Osteocyte (in vitro differentiated cells): ENCODE results near the gene TFG. TPM values are rescaled to one million over a fixed set of nuclear protein-coding genes. Genes with fewer than 3 reads are reported as not detected.

Experiments
- DNase-seq: peaks from one replicate; pipeline ENCODE4 v3.0.0; 2021; ENCODE audit warnings: mixed read lengths; ENCODE audit not compliant: unreplicated experiment; ENCODE audit errors: extremely low spot score
- H3K27ac Mint-ChIP-seq: one replicate; pipeline ENCODE4 v1.8.0; 2021; ENCODE audit warnings: mild to moderate bottlenecking, mixed read lengths; ENCODE audit not compliant: unreplicated experiment
- H3K27me3 Mint-ChIP-seq: one replicate; pipeline ENCODE4 v1.8.0; 2021; ENCODE audit warnings: mixed read lengths; ENCODE audit not compliant: unreplicated experiment
- H3K36me3 Mint-ChIP-seq: one replicate; pipeline ENCODE4 v1.8.0; 2021; ENCODE audit warnings: mixed read lengths; ENCODE audit not compliant: unreplicated experiment
- H3K4me1 Mint-ChIP-seq: one replicate; pipeline ENCODE4 v1.8.0; 2021; ENCODE audit warnings: mixed read lengths; ENCODE audit not compliant: unreplicated experiment
- H3K4me3 Mint-ChIP-seq: one replicate; pipeline ENCODE4 v1.8.0; 2021; ENCODE audit warnings: mild to moderate bottlenecking, moderate library complexity, mixed read lengths; ENCODE audit not compliant: unreplicated experiment
- H3K9me3 Mint-ChIP-seq: one replicate; pipeline ENCODE4 v1.8.0; 2021; ENCODE audit warnings: mixed read lengths; ENCODE audit not compliant: unreplicated experiment
- total RNA-seq: library from RNA; stranded (reverse); gene quantifications from 2 replicates; pipeline ENCODE4 v1.2.1, GENCODE V29; 2021
- TF ChIP-seq, protein P1 (sequence below): fragments of 200-600 bp; sonication (generic); IDR thresholded peaks from 2 replicates; pipeline ENCODE4 v1.5.0; 2021; ENCODE audit warnings: antibody characterized with exemption, mild to moderate bottlenecking, moderate library complexity

Gene TFG
- total RNA-seq, 1 donor from 2014 or later, result 119 TPM

DNA sequence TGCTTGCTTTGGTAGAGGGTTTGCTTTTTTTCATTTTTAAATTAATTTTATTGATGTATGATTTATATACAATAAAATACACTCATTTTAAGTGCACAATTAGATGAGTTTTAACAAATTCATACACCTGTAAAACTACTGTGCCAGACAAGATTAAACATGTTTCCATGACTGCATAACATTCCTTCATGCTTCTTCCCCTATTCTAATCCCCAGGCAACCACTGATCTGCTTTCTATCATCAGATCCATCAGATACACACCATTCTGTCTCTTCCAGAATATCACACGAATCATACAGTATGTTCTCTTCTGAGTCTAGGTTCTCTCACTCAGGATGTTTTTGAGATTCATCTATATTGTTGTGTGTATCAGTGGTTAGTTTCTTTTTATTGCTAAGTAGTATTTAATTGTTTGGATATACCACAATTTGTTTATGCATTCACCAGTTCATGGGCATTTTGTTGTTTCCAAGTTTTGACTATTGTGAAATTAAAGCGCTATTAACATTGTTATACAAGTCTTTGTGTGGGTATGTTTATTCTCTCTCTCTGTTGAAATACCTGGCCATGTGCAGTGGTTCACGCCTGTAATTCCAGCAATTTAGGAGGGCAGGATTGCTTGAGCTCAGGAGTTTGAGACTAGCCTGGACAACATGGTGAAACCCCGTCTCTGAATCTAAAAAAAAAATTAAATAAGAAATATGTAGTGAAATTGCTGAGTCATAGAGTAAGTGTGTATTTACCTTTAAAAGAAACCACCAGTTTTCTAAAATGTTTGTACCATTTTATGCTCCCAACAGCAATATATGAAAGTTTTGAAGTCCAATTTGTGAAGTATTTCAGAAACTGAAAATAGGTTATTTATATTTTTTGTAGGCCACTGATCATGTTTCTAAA is 7.0 kb upstream of the TFG start:
- no peaks in the 10 kb centered on the region for H3K4me1 Mint-ChIP-seq
- H3K9me3 Mint-ChIP-seq, result no peaks in the 10 kb centered on the region
- H3K27me3 Mint-ChIP-seq, result peaks cover 63% of the 10 kb centered on the region
- DNase-seq, result no peak
- H3K27ac Mint-ChIP-seq, result no peak overlapping the region
- TF ChIP-seq, protein P1, sequence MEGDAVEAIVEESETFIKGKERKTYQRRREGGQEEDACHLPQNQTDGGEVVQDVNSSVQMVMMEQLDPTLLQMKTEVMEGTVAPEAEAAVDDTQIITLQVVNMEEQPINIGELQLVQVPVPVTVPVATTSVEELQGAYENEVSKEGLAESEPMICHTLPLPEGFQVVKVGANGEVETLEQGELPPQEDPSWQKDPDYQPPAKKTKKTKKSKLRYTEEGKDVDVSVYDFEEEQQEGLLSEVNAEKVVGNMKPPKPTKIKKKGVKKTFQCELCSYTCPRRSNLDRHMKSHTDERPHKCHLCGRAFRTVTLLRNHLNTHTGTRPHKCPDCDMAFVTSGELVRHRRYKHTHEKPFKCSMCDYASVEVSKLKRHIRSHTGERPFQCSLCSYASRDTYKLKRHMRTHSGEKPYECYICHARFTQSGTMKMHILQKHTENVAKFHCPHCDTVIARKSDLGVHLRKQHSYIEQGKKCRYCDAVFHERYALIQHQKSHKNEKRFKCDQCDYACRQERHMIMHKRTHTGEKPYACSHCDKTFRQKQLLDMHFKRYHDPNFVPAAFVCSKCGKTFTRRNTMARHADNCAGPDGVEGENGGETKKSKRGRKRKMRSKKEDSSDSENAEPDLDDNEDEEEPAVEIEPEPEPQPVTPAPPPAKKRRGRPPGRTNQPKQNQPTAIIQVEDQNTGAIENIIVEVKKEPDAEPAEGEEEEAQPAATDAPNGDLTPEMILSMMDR, result no peak
- no peak overlapping the region for H3K4me3 Mint-ChIP-seq
- H3K36me3 Mint-ChIP-seq, result no peaks in the 10 kb centered on the region

DNA sequence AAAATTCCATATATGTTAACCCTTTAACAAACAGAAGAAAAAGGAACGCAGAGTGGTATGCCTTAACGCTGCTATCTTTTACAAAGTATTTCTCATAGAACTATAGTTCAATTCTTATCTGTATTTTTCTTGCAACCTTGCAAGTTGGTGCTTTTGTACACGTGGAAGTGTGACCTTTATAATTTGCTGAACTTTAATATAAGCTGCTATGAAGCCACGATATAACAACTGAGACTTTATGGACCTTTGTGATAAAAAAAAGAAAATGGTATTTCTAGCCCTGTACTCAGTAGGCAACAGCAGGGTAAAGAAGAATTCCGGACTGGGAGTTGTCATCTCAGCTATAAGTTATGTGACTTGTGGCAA is 6.3 kb upstream of the TFG start:
- Mint-ChIP-seq H3K4me3 (no peak overlapping the region), H3K27me3 (peaks cover 57% of the 10 kb centered on the region), H3K27ac (no peak overlapping the region), H3K36me3 (no peaks in the 10 kb centered on the region), H3K9me3 (no peaks in the 10 kb centered on the region), H3K4me1 (no peaks in the 10 kb centered on the region)
- DNase-seq, result no peak
- TF ChIP-seq, protein P1, result no peak

DNA sequence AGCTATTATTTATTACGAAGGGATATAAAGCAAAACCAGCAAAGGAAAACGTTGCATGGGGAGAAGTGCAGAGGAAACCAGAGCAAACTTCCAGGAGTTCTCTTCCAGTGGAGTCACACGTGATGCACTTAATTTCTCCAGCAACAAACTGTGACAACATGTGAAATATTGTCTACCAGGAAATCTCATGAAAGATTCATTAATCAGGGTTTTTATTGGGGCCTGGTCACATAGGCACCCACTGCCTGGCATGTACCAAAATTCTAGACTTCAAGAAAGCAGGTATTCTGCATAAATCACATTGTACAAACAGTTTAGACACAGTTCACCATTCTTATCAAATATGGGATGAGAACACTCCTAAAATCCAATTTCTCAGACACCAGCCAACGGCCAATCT is 5.4 kb upstream of the TFG start:
- H3K27ac Mint-ChIP-seq, result no peak overlapping the region
- peaks cover 48% of the 10 kb centered on the region for H3K27me3 Mint-ChIP-seq
- TF ChIP-seq, protein P1, result no peak
- H3K4me3 Mint-ChIP-seq, result no peak overlapping the region
- DNase-seq, result no peak
- H3K9me3 Mint-ChIP-seq, result no peaks in the 10 kb centered on the region
- peaks cover 4% of the 10 kb centered on the region for H3K4me1 Mint-ChIP-seq
- peaks cover 2% of the 10 kb centered on the region for H3K36me3 Mint-ChIP-seq

DNA sequence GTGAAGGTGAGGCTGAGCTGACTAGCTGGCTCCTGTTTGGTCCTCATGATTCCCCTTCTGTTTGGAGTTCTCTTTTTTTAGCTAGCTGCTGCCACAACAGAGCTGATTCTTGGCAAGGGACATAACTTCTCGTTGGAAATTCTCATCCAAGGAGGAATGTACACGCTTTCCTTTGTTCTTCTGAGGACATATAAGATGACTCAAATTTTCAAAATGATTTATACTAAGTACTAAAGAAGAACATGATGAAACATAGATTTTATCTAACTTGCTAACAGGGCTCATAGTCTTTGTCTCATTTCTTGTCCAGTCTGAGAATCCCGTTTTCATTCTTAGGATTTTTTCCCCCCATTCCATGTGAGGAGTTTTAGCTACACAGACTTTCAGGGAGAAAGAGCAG is 2.9 kb upstream of the TFG start:
- Mint-ChIP-seq H3K4me1 (peaks cover 16% of the 10 kb centered on the region), H3K36me3 (peaks cover 5% of the 10 kb centered on the region), H3K4me3 (no peak overlapping the region), H3K27me3 (peaks cover 24% of the 10 kb centered on the region), H3K9me3 (no peaks in the 10 kb centered on the region), H3K27ac (no peak overlapping the region)
- DNase-seq, result no peak
- TF ChIP-seq, protein P1, result no peak

DNA sequence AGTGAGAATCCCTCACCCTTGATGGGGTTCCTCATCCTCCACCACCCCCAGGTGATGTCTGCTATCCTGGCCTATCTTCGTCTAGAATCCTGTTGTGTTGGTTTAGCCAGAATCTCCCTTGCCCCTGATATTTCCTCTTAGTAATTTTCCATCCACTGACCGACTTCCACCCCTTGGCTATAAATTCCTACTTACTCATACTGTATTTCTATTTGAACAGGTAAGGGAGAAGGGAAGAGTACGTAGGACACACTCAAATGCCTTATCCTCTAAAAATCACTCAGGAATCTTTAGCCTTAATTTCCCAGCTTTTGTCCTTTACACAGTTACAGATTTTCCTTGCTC is 678 bp upstream of the TFG start:
- DNase-seq, result no peak
- peak overlapping the region; percentile 89 for H3K27ac Mint-ChIP-seq
- TF ChIP-seq, protein P1, result no peak
- peaks cover 19% of the 10 kb centered on the region for H3K36me3 Mint-ChIP-seq
- H3K9me3 Mint-ChIP-seq, result no peaks in the 10 kb centered on the region
- H3K4me3 Mint-ChIP-seq, result peak overlapping the region; percentile 81
- H3K27me3 Mint-ChIP-seq, result peaks cover 14% of the 10 kb centered on the region
- peaks cover 31% of the 10 kb centered on the region for H3K4me1 Mint-ChIP-seq
